A549 (cell line): ENCODE measurements around the gene KCNJ1.

ENCODE experiments used
- EHMT2 ChIP-seq: fragments of 200-600 bp; sonication (generic); IDR thresholded peaks from 2 replicates; pipeline ENCODE4 v1.6.1; 2016; ENCODE audit warnings: antibody characterized with exemption, low read depth, mild to moderate bottlenecking, moderate library complexity
- ESRRA ChIP-seq: fragments of 150-350 bp; IDR thresholded peaks from 2 replicates; pipeline ENCODE4 v1.6.1; 2014; ENCODE audit warnings: mild to moderate bottlenecking, low read length, borderline replicate concordance
- FOSL2 ChIP-seq, 2 experiments: fragments of 450-650 bp in 1 of 2; fragments of >200 bp in 1 of 2; sonication (Bioruptor Twin) in 1 of 2; formaldehyde crosslinking; IDR thresholded peaks; 2 replicates each; pipeline versions ENCODE4 v1.5.0 to v1.6.1; 2016 to 2020; ENCODE audit warnings: mild to moderate bottlenecking in 1 of 2, moderate library complexity in 1 of 2
- MYC ChIP-seq: IDR thresholded peaks from 2 replicates; pipeline ENCODE4 v1.6.1; 2012; ENCODE audit warnings: mild to moderate bottlenecking, inconsistent platforms, low read length, improper control_type of control experiment, borderline replicate concordance
- POLR2A ChIP-seq: IDR thresholded peaks from 2 replicates; pipeline ENCODE4 v1.6.1; 2012; ENCODE audit warnings: mild to moderate bottlenecking, low read length
- RAD21 ChIP-seq, 2 experiments: fragments of >200 bp in 1 of 2; sonication (Bioruptor Twin) in 1 of 2; formaldehyde crosslinking in 1 of 2; IDR thresholded peaks in 1 of 2; conservative IDR thresholded peaks in 1 of 2; 2 replicates in 1 of 2; 3 replicates in 1 of 2; pipeline ENCODE4 v1.6.1; 2012 to 2018; ENCODE audit warnings: inconsistent platforms in 1 of 2
- SMC3 ChIP-seq: fragments of >200 bp; sonication (Bioruptor Twin); formaldehyde crosslinking; IDR thresholded peaks from 3 replicates; pipeline ENCODE4 v1.6.1; 2018; ENCODE audit warnings: inconsistent platforms
- ZC3H11A ChIP-seq: fragments of 450-650 bp; IDR thresholded peaks from 2 replicates; pipeline ENCODE4 v1.6.1; 2014; ENCODE audit warnings: antibody characterized with exemption, mild to moderate bottlenecking
- TF ChIP-seq, protein P1 (sequence below): fragments of >200 bp; sonication (Bioruptor Twin); formaldehyde crosslinking; IDR thresholded peaks from 3 replicates; pipeline ENCODE4 v1.5.1; 2016
- TF ChIP-seq, protein P2 (sequence below): IDR thresholded peaks from 2 replicates; pipeline ENCODE4 v1.6.1; 2012
- TF ChIP-seq, protein P3 (sequence below): fragments of 200-600 bp; sonication (generic); IDR thresholded peaks from 2 replicates; pipeline ENCODE4 v1.6.1; 2016; ENCODE audit warnings: antibody characterized with exemption, mild to moderate bottlenecking, moderate library complexity

DNA sequence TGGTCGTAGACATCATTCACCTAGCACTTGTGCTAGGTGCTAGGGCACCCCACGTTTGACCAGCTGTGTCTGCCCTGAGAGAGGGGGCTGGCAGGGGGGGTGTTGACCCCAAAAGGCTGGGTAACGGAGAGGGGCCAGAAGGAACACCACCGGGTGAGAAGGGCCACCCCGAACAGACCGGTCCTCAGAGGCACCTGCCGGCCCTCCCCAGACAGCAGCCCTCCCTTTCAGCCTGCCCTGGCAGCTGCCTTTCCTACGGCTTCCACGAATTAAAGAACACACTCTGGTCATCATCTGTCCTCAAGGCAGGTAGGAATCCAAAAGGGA lies 23.1 kb upstream of the KCNJ1 start:
- TF ChIP-seq MYC (no peak), RAD21 (conservative IDR thresholded peaks at IDR 0.05 in 1 of 2, IDR thresholded peaks at IDR 0.05 in 1 of 2) (no peak), POLR2A (no peak), SMC3 (no peak), FOSL2 (IDR thresholded peaks at IDR 0.05) (no peak), FOSL2 (CRISPR knock-in tag; IDR thresholded peaks at IDR 0.05) (no peak), EHMT2 (no peak), ZC3H11A (no peak), ESRRA (no peak)
- TF ChIP-seq, protein P1, sequence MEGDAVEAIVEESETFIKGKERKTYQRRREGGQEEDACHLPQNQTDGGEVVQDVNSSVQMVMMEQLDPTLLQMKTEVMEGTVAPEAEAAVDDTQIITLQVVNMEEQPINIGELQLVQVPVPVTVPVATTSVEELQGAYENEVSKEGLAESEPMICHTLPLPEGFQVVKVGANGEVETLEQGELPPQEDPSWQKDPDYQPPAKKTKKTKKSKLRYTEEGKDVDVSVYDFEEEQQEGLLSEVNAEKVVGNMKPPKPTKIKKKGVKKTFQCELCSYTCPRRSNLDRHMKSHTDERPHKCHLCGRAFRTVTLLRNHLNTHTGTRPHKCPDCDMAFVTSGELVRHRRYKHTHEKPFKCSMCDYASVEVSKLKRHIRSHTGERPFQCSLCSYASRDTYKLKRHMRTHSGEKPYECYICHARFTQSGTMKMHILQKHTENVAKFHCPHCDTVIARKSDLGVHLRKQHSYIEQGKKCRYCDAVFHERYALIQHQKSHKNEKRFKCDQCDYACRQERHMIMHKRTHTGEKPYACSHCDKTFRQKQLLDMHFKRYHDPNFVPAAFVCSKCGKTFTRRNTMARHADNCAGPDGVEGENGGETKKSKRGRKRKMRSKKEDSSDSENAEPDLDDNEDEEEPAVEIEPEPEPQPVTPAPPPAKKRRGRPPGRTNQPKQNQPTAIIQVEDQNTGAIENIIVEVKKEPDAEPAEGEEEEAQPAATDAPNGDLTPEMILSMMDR, result no peak
- TF ChIP-seq, protein P2, sequence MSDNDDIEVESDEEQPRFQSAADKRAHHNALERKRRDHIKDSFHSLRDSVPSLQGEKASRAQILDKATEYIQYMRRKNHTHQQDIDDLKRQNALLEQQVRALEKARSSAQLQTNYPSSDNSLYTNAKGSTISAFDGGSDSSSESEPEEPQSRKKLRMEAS, result no peak
- TF ChIP-seq, protein P3, sequence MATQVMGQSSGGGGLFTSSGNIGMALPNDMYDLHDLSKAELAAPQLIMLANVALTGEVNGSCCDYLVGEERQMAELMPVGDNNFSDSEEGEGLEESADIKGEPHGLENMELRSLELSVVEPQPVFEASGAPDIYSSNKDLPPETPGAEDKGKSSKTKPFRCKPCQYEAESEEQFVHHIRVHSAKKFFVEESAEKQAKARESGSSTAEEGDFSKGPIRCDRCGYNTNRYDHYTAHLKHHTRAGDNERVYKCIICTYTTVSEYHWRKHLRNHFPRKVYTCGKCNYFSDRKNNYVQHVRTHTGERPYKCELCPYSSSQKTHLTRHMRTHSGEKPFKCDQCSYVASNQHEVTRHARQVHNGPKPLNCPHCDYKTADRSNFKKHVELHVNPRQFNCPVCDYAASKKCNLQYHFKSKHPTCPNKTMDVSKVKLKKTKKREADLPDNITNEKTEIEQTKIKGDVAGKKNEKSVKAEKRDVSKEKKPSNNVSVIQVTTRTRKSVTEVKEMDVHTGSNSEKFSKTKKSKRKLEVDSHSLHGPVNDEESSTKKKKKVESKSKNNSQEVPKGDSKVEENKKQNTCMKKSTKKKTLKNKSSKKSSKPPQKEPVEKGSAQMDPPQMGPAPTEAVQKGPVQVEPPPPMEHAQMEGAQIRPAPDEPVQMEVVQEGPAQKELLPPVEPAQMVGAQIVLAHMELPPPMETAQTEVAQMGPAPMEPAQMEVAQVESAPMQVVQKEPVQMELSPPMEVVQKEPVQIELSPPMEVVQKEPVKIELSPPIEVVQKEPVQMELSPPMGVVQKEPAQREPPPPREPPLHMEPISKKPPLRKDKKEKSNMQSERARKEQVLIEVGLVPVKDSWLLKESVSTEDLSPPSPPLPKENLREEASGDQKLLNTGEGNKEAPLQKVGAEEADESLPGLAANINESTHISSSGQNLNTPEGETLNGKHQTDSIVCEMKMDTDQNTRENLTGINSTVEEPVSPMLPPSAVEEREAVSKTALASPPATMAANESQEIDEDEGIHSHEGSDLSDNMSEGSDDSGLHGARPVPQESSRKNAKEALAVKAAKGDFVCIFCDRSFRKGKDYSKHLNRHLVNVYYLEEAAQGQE, result no peak
